ENCODE data around the gene GNAQ.

GNAQ gene

DNA sequence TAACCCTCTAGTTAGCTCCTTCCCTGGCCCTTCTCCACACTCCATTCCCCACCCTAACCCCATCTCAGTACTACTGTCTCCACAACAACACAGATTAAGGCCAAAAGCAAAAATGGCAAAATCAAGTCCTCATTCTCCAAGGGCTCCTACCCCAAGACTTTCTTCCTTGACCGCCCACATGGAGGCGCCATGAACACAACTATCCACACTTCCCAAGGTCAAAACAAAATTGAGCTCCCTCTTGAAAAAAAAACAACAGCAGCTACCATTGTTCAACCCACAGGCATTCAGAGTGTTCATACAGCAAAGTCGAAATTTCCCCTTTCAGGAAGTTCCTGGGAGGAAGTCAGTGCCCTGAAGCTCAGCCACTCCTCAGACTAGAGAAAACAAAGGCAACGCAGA, 54.4 kb downstream of the GNAQ start:
- peak in 2 of 3 donors; percentile 5 to 12 for DNase-seq (ENCODE audit: low read depth in 3 of 3, low spot score in 1 of 3)

DNA sequence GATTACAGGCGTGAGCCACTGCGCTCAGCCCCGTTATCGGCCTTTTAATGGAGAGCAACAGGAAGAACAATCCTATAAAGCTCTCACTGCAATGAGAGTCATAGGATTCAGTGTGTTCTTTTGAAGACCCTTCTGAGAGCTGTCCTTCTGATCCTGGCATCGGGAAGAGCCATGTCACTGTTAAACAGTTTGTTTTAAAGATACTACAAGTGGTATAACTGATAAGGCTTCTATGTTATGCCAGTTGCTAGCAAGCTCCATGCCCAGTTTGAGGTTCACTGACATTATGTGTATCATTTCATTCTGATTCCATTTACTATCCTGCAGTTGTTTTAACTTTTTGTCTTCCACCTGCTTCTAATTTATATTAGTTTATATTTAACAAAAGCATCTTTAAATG, 55.8 kb downstream of the GNAQ start:
- DNase-seq (ENCODE audit: low read depth in 3 of 3, low spot score in 1 of 3), result no peak

DNA sequence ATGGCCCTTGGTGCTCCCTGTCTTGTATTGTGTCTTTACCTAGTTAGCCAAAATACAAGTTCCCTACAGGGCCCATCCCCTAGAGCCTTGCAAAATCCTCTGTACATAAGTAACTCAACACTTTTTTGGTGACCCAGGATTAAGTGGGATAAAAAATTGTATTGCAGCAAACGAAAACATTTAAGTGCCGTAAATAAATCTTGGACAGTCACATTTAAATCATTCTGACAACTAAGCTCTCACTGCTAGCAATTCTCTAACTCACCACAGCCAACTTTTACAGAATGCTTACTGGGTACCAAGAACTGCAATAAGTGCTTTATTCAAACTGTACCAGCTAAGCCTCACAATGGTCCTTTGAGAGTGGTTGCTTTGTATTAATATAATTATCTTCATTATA, 56.6 kb downstream of the GNAQ start:
- DNase-seq (ENCODE audit: low read depth in 3 of 3, low spot score in 1 of 3), result no peak

DNA sequence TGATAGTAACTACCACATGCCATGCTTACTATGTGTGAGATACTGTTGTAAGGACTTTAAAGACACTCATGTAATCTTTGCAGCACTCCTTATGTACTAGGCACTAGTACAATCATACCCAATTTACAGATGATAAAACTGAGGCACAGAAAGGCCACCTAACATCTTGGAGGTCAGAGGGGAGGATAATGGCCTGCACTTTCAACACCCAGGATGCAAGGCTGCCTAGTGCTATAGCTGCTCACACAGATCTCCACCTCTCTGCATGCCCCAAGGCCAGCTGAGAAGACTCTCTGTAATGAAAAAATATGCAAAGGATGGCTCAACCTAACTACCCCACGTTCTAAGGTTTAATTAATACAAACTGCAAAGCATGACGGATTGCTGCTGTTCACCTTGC, 57.2 kb downstream of the GNAQ start:
- no peak for DNase-seq (ENCODE audit: low read depth in 3 of 3, low spot score in 1 of 3)

DNA sequence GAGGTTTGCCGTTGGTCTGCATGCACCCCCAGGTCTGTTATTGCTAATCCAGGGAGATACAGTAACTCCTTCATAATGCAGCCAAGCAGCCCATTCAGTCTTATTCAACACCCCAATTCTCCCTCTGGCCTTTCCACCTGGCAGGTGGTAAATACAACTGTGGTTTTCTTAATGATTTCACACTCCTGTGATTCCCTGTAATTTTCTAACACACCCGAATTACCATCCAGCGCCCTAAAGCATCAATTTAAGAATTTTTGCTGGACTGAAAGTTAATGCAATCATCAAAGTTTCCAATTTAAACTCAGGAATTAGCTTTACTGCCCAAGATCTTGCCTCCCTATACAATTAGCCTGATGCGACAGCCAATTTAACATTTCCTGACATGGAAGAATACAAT, 62.5 kb downstream of the GNAQ start:
- no peak for DNase-seq (ENCODE audit: low read depth in 3 of 3, low spot score in 1 of 3)

DNA sequence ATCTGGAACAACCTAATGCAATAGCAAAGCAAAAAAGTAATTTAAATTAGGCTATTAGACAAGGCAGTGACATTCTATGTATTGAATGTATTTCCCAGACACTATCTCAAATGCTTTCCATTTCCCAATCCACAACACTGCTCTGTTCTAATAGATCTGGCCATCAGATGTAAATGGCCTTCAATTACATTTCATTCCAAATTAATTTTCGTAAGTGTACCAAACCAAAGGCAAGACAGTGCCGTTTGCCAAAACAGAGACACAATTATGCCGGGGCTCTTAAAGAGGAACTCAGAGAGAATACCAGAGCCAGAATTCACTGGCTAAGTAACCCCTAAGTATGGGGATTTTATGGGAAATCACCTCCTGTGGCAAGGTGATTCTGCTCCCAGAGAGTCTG, 63.1 kb downstream of the GNAQ start:
- no peak for DNase-seq (ENCODE audit: low read depth in 3 of 3, low spot score in 1 of 3)

DNA sequence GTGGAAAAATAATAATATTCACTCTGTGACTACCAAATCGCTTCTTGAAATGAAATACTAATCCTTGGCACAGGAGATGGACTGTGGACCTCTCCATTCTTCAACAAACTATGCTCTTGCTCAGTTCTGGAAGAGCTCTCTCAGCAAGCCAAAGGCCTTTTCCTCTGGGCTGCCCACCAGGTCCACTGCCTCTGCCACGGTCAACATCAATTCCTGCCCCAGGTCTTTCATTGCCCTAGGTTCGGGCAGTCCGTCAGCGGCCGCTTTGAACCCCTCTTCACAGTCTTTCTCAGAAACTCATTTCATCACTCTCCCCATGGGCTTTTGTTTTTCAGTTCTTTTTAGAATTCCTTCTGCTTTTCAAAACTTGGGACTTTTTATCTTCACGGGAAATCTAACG, 64.9 kb downstream of the GNAQ start:
- no peak for DNase-seq (ENCODE audit: low read depth in 3 of 3, low spot score in 1 of 3)

DNA sequence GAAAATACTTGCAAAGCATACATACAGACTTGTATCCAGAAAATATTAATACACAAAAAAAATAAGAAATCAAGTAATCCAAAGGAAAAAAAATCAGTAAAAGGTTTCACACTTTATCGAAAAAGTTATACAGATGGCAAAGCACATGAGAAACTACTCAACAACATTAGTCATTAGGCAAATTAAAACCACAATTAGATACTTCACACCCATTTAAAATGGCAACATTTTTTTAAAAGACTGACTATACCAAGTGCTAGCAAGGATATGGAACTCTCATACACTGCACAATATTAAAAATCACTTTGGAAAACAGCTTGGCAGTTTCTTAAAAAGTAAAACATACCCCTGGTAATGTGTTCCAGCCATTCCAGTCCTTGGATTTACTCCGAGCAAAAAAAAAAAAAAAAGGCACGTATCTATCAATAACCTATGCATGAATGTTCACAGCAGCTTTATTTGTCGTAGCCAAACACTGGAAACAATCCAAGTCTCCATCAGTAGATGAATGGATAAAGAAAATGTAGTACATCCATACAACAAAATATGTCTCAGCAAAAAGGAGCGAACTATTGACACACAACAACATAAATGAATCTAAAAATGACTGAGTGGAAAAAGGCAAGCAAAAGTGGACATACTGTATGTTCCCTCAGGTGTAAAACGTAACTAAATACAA, 66.0 kb downstream of the GNAQ start:
- DNase-seq (ENCODE audit: low read depth in 3 of 3, low spot score in 1 of 3), result no peak

DNA sequence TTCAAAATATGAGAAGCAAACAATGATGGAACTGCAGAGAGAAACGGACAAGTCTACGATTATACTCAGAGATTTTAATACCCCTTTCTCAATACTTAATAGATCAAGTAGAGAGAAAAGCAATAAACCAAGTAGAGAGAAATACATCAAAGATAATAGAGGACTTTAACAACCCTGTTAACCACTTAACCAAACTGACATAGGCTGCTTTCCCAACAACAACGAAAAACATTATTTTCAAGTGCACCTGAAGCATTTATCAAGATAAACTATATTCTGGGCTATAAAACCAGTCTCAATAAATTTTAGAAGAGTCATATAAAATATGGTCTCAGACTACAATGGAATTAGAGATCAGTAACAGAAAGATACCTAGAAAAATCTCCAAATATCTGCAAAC, 67.4 kb downstream of the GNAQ start:
- no peak for DNase-seq (ENCODE audit: low read depth in 3 of 3, low spot score in 1 of 3)

DNA sequence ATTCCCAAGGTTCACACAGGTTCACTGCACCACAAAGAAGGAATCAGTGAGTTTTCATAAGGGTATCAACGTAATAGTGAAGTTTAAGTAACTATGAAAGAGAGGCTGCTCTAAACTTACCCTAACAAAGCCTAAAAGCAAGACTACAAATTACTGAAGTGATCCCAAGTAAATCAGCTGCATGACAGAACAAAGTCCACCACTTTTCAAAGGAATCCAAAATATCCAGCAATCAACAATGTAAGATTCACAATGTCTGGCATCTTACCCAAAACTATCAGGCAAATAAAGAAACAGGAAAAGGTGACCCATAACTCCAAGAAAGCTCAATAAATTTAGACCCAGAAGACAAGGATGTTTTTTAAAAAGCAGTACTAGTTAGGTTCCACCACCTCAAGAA, 70.1 kb downstream of the GNAQ start:
- no peak for DNase-seq (ENCODE audit: low read depth in 3 of 3, low spot score in 1 of 3)

DNA sequence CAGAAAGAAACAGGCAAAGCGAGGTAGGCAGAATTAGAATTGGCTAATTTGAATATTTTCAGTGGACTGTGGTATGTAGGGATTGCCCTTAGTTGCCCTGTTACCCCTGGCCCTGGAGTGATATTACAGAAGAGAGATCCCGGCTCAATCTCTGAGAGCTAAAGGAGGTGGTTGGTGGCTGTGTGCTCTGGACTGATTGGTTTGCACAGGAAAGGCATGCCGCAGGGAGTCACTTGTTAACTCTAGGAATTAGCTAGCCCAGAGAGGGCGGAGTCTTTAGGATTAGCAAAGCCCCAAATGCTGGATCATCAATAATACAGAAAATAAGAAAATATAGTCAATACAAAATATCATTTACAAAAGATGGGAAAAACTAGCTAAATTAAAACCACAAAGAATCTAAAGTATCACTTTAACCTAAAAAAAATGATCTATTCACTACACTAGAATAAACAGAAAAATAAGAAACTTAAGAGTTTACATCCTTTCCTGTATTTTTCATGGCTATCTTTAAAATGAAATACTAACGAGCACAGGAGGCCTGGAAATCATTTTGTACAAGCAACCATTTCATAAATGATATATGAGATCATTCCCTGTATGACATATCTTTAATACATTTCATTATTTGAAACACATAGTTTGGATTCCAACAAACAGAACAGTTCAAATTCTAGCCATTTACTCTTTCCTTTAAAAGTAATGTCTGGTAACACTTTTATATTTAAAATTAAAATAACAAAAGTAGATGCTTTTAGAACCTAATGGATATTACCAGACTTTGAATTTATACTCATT, 71.1 kb downstream of the GNAQ start:
- DNase-seq (ENCODE audit: low read depth in 3 of 3, low spot score in 1 of 3), result no peak

DNA sequence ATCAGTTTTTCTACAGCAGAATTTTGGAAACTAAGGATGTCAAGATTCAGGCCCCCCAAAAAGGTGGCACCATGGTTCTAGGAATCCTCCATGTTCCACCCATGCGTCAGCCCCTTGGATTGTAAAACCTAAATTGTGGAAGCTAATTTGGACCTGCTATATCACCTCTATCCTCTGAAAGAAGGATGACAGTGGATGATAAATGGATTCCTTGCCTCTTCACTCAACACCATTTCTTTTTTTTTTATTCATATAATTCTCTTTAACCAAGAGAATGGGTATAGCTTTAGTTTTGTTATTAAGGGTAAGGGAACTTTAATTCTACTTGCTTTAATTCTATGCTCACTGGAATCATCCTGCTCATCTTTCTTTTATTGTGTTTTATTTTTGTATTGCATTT, 71.8 kb downstream of the GNAQ start:
- no peak for DNase-seq (ENCODE audit: low read depth in 3 of 3, low spot score in 1 of 3)

DNA sequence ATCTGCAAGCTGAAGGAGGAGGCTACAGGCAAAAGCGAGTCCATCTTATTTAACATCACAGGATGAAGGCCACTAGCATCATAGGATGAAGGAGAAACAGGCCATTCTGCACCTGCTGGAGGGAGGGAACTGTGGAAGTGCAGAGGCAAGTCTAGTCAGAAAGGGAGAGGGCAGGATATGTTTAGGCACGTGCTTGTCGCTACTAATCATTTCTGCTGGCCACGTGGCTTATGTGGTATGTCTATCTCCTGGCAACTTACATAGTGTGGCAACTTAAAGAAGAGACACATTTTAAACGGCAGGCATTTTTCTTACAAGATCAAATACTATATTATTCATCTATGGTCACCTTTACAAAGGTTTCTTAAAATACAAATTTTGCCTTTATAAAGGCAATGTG, 74.0 kb downstream of the GNAQ start:
- no peak for DNase-seq (ENCODE audit: low read depth in 3 of 3, low spot score in 1 of 3)

DNA sequence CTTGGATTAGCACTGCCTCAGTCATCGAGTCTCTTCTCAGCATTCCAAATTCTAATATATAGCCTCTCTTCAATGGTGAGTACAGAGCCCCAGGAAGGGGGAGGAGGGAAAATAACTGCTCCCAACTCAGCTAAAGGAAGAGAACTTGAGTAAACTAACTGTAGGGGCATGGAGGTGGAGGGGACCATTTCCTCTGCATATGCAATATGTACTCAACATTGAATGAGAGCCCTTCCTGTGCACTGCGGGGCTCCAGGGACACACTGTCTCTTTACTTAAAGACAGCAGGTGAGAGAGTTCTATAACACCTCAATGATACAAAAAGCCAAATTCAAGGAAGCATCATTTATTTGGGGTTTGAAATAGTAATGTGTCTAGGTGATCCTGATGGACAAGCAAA, 75.1 kb downstream of the GNAQ start:
- no peak for DNase-seq (ENCODE audit: low read depth in 3 of 3, low spot score in 1 of 3)

DNA sequence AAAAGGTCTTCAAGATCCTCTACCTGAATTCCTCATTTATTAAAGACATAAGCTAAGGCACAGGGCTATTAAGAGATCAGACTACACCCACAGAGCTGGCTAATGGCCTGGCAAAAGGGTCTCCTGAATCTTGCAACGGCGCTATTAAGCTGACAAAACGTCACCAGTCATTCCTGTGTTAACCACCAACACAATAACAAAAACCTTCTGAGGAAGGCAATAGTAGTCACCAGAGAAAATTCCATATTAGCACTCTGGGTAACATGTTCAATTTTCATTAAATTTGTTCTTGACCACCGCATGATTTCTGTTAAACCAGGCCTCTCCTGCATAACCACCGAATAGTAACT, 77.0 kb downstream of the GNAQ start:
- no peak for DNase-seq (ENCODE audit: low read depth in 3 of 3, low spot score in 1 of 3)

DNA sequence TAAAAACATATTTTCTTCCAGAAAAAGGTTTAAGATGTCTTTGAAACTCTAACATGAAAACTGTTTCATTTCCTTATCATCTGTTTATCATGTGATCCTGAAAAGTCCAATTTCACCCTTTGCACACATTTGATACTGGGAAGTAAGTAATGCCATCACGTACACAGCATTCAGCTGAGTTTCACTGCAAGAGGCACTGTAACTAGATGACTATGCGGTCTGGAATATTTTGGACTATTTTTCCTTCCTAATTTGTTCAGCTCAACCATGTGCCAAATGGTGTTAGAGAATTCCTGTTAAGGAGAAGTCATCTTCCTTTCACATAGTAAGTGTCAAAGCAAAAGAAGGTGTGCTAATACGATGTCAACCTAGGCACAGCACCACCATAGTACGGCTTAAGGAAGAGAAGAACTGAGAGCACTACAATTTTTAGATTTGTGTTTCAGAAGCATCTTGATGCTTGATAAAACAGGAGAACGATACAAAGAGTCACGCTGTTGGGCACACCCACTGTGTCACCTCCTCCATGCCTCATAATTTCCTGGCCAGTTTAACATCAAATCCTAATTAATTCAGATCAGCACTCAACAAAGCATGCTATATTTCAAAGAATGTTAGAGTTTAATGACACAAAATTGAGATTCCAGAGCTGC, 77.5 kb downstream of the GNAQ start:
- no peak for DNase-seq (ENCODE audit: low read depth in 3 of 3, low spot score in 1 of 3)

DNA sequence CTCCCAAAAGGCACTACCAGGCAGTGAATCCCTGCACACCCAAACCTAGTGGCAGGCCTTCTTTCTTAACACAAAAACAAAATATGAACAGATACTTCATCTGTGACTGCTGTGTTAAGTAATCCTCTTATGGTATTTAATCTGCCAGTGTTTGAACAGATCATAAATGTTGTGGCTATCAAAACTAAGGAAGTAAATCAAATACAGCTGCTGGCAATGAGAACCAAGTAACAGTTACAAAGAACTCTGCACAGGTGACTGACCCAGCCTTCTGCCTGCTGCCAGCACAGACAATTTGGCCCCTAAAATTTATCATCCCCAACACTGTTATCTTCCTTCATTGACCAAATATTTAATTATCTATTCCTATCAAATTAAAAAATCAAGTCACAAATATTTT, 78.0 kb downstream of the GNAQ start:
- no peak for DNase-seq (ENCODE audit: low read depth in 3 of 3, low spot score in 1 of 3)

DNA sequence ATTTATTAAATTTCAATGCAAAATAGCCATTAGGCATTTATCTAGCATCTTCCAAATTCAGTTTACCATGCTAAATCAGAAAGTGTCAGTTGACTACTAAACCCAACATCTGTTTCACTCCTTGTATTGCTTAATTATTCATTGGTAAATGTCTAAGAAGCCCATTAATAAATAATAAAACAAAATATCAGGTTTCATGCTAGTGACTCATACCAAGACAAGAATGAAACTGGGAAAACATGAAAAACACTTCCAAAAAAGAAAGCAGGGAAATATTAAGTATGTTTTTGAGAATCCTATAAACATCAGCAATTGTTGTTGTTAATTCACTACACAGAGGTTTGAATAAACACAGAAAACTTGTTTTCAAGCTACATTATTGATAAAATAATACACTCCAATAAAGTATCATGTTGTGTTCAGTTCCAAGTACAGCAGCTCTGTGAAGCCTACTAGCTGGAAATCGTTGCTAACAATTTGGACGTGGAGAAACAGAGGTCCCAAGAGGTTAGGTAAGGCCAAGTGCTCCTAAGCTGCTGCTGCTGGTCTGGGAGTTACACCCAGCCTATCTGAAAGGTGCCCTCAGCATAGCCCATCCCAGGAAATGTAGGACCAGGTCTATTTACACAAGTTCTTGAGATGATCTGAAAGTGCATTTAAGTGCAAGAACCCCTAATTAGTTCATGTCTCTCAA, 78.8 kb downstream of the GNAQ start:
- DNase-seq (ENCODE audit: low read depth in 3 of 3, low spot score in 1 of 3), result no peak

DNA sequence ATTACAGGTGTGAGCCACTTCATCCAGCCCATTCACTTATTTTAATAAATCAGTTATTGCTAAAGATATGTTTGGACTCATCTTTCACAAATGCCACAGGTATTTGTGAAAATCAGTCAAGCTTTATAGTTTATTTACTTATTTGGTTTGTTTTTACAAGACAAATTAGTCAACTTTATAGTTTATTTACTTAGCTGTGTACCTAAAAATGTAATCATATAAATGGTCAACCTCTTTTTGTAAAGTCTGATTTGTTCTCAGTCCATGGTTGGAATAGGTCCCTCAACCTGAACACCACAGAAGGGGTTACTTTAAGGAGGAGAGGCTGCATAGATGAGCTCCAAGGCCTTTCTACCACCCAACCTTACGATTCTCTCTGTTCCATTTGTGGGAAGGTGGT, 80.2 kb downstream of the GNAQ start:
- no peak for DNase-seq (ENCODE audit: low read depth in 3 of 3, low spot score in 1 of 3)

DNA sequence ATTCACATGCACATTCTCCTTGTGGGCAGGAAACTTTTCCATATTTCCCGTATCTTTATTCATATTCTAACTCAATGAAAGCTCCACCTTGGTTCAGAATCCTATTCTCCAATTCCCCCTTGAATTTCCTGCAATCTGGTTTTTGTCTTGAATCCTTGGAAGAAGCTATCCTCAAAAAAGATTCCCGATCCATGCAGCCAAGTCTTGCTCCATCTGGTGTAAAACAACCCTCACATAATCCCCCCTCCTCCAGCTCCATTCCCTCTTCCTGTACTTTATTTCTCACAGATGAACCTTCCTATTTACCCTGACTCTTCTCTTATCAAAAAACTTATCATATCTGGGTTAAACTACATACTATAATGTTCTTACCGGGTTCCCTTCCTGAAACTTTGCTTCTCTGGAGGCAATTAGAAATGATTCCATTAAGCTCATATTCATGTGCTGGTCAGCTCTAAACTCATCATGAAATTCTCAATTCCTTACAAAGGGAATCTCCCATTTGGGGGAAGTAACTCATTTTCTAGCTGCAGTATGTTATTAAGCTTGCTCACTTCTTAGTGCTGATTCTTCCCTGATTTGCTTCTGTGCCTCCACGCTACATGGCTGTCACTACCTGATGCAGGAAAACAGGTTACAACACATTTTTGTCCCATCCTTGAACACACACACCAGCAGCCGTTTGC, 81.7 kb downstream of the GNAQ start:
- no peak for DNase-seq (ENCODE audit: low read depth in 3 of 3, low spot score in 1 of 3)

DNA sequence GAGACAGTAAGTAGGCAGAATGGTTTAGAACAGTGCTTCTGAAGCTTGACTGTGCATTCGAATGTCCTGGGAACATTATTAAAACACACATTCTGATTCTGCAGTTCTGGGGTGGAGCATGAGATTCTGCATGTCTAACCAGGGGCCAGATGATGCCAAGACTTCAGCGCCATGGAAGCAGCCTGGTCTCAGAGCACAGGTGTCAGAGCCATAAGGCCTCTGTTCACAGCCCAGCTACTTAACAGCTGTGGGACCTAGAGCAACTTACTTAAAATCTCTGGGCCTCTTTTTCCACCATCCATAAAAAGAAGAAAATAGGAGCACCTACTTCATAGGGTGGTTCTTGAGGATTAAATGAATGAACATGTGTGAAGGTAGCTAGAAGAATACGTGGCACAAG, 84.0 kb downstream of the GNAQ start:
- no peak for DNase-seq (ENCODE audit: low read depth in 3 of 3, low spot score in 1 of 3)

Data from stimulated activated CD4-positive, alpha-beta T cell treated with anti-CD3 and anti-CD28 coated beads, TNF-alpha, amount 100 ng/mL, for 1 hour (primary cell).